Lung (tissue), 12 donors: ENCODE data around the gene UST. TPM values are rescaled to one million over a fixed set of nuclear protein-coding genes. Genes with fewer than 3 reads are reported as not detected.

Source experiments
- ATAC-seq: fragments of 200-7000 bp; cut with Tn5 transposase; one replicate; pipeline ENCODE4 v1.9.1; 2020; ENCODE audit warnings: moderate number of reproducible peaks; ENCODE audit not compliant: insufficient read depth, low FRiP score
- DNase-seq, 3 donors: peaks; one replicate each; pipeline ENCODE4 v3.0.0-alpha.2; 2013 to 2017
- H3K27ac ChIP-seq, 2 donors: one replicate each; pipeline ENCODE4 v1.5.1; 2013; ENCODE audit warnings: mild to moderate bottlenecking in 2 of 2, moderate library complexity in 2 of 2, control low read depth in 1 of 2, inconsistent platforms in 1 of 2, low read depth in 1 of 2, low read length in 1 of 2
- H3K27me3 ChIP-seq, 3 donors: one replicate each; pipeline ENCODE4 v1.5.1; 2013; ENCODE audit warnings: low read length in 2 of 3; ENCODE audit not compliant: control insufficient read depth in 3 of 3, insufficient read depth in 3 of 3
- H3K36me3 ChIP-seq, 4 donors: one replicate each; pipeline ENCODE4 v1.5.1; 2013; ENCODE audit warnings: low read length in 4 of 4, mild to moderate bottlenecking in 1 of 4, moderate library complexity in 1 of 4; ENCODE audit not compliant: control insufficient read depth in 4 of 4, insufficient read depth in 4 of 4
- H3K4me1 ChIP-seq, 5 donors: one replicate each; pipeline ENCODE4 v1.5.1; 2013; ENCODE audit warnings: low read length in 5 of 5, mild to moderate bottlenecking in 2 of 5, moderate library complexity in 1 of 5; ENCODE audit not compliant: control insufficient read depth in 5 of 5, insufficient read depth in 5 of 5
- H3K4me3 ChIP-seq: one replicate; pipeline ENCODE4 v1.5.1; 2013; ENCODE audit warnings: mild to moderate bottlenecking, control low read depth, moderate library complexity
- H3K9ac ChIP-seq, 2 donors: one replicate each; pipeline ENCODE4 v1.5.1; 2013; ENCODE audit warnings: low read length in 2 of 2, control low read depth in 1 of 2; ENCODE audit not compliant: insufficient read depth in 1 of 2
- H3K9me3 ChIP-seq, 4 donors: one replicate each; pipeline ENCODE4 v1.5.1; 2013; ENCODE audit warnings: low read length in 3 of 4, mild to moderate bottlenecking in 1 of 4, moderate library complexity in 1 of 4; ENCODE audit not compliant: control insufficient read depth in 4 of 4, insufficient read depth in 3 of 4
- CTCF ChIP-seq: IDR thresholded peaks from 2 replicates; pipeline ENCODE4 v1.5.1; 2012; ENCODE audit warnings: mild to moderate bottlenecking; ENCODE audit errors: control extremely low read depth, extremely low read depth
- WGBS, 2 donors: extraction: QIAGEN DNeasy Blood & Tissue Kit; methylation state at CpG; one replicate each; pipeline ENCODE4 v1.1.7; 2013; 5-methylcytosine and 5-hydroxymethylcytosine counted together
- polyA plus RNA-seq, 2 donors: library from polyadenylated mRNA; stranded (reverse); fragments of 200-250 nt; gene quantifications; one replicate each; pipeline ENCODE4 v1.2.1, GENCODE V29; 2013
- total RNA-seq, 2 donors: library from RNA; depleted of rRNA in 1 of 2; stranded (reverse); fragments of >200 nt in 1 of 2; gene quantifications; one replicate each; pipeline ENCODE4 v1.2.1, GENCODE V29; 2014 to 2021
- donor health status: control.
- donor health status: control.
- donor health status: Bipolar disorder and iron deficiency.
- donor health status: healthy.
- donor health status: DM: yes; HTN: yes; CAD: no.

Gene UST
- total and polyA plus RNA-seq, 4 donors: 4.5 to 24.0 (median 7.1) TPM

GRCh38 chr6:148822819-148823218 is 76.0 kb downstream of the UST start:
- DNase-seq (no peak), ATAC-seq (no peak)
- TF ChIP-seq CTCF: no peak
- Histone ChIP-seq H3K4me3 (no peak overlapping the region), H3K9ac (no peak overlapping the region), H3K9me3 (no peaks in the 10 kb centered on the region), H3K27me3 (no peaks in the 10 kb centered on the region), H3K27ac (no peak overlapping the region), H3K4me1 (peaks cover 0 to 5% (median 0%) of the 10 kb centered on the region in 5 donors), H3K36me3 (no peaks in the 10 kb centered on the region)

- ATAC-seq (no peak), DNase-seq (no peak)
- H3K9me3 ChIP-seq: no peaks in the 10 kb centered on the region
- H3K4me1 ChIP-seq: peaks cover 0 to 5% (median 0%) of the 10 kb centered on the region in 5 donors
- WGBS, 2 donors: 95 to 100% methylated on average over 1 of the region's 1 CpG
- no peaks in the 10 kb centered on the region for H3K27me3 ChIP-seq
- no peaks in the 10 kb centered on the region for H3K36me3 ChIP-seq
- TF ChIP-seq CTCF: no peak
- H3K4me3 ChIP-seq: no peak overlapping the region
- no peak overlapping the region for H3K27ac ChIP-seq
- no peak overlapping the region for H3K9ac ChIP-seq
These were observed 77.5 kb downstream of the UST start for GRCh38 chr6:148824291-148824690.

GRCh38 chr6:148824960-148825359 is 78.1 kb downstream of the UST start:
- Histone ChIP-seq H3K36me3 (no peaks in the 10 kb centered on the region), H3K9me3 (no peaks in the 10 kb centered on the region), H3K27ac (no peak overlapping the region), H3K4me1 (peaks cover 0 to 5% (median 0%) of the 10 kb centered on the region in 5 donors), H3K9ac (no peak overlapping the region), H3K27me3 (no peaks in the 10 kb centered on the region), H3K4me3 (no peak overlapping the region)
- ATAC-seq: no peak
- DNase-seq: no peak
- 85 to 90% methylated on average over 1 of the region's 1 CpG for WGBS, 2 donors
- no peak for TF ChIP-seq CTCF

GRCh38 chr6:148825492-148825891 is 78.7 kb downstream of the UST start:
- Histone ChIP-seq H3K27ac (no peak overlapping the region), H3K36me3 (no peaks in the 10 kb centered on the region), H3K9me3 (no peaks in the 10 kb centered on the region), H3K4me3 (no peak overlapping the region), H3K9ac (no peak overlapping the region), H3K4me1 (peaks cover 0 to 5% (median 0%) of the 10 kb centered on the region in 5 donors), H3K27me3 (no peaks in the 10 kb centered on the region)
- ATAC-seq: no peak
- TF ChIP-seq CTCF: no peak
- no peak for DNase-seq
- 87 to 90% methylated on average over 2 of the region's 2 CpGs for WGBS, 2 donors
